HepG2 (cell line): ENCODE results near the gene CPPED1. TPM values are rescaled to one million over a fixed set of nuclear protein-coding genes. Genes with fewer than 3 reads are reported as not detected.

Experiments used
- AKNA ChIP-seq: sonication (generic); formaldehyde crosslinking; IDR thresholded peaks from 2 replicates; pipeline ENCODE4 v1.4.0; 2020; ENCODE audit warnings: missing genetic modification reagents, borderline replicate concordance
- JUNB ChIP-seq: sonication (generic); formaldehyde crosslinking; IDR thresholded peaks from 2 replicates; pipeline ENCODE4 v1.8.0; 2022; ENCODE audit warnings: missing genetic modification reagents, mild to moderate bottlenecking, borderline replicate concordance
- NR2F6 ChIP-seq, 2 experiments: IDR thresholded peaks; 2 replicates each; pipeline ENCODE4 v1.6.1; 2016; ENCODE audit warnings: antibody characterized with exemption in 1 of 2, mild to moderate bottlenecking in 1 of 2
- PBX2 ChIP-seq: IDR thresholded peaks from 2 replicates; pipeline ENCODE4 v1.6.1; 2016; ENCODE audit warnings: control low read depth
- SRSF9 ChIP-seq: fragments of 200-400 bp; formaldehyde crosslinking; IDR thresholded peaks from 2 replicates; pipeline ENCODE4 v1.6.1; 2018; ENCODE audit warnings: borderline replicate concordance, mild to moderate bottlenecking, low read depth, low read length; ENCODE audit not compliant: insufficient read depth, poor library complexity, severe bottlenecking
- ZBTB21 ChIP-seq: sonication (generic); formaldehyde crosslinking; IDR thresholded peaks from 2 replicates; pipeline ENCODE4 v1.4.0; 2020; ENCODE audit warnings: missing genetic modification reagents
- ZBTB40 ChIP-seq, 2 experiments: fragments of 450-650 bp in 1 of 2; sonication (generic) in 1 of 2; formaldehyde crosslinking in 1 of 2; IDR thresholded peaks; 2 replicates each; pipeline versions ENCODE4 v1.6.1 to v1.8.0; 2016 to 2022; ENCODE audit warnings: antibody characterized with exemption in 1 of 2, mild to moderate bottlenecking in 1 of 2, missing genetic modification reagents in 1 of 2
- ZFP36L1 ChIP-seq: sonication (generic); formaldehyde crosslinking; IDR thresholded peaks from 2 replicates; pipeline ENCODE4 v1.8.0; 2022; ENCODE audit warnings: mild to moderate bottlenecking, missing genetic modification reagents, moderate library complexity
- ZNF460 ChIP-seq: sonication (generic); formaldehyde crosslinking; IDR thresholded peaks from 2 replicates; pipeline ENCODE4 v1.5.1; 2020; ENCODE audit warnings: missing genetic modification reagents, mild to moderate bottlenecking, borderline replicate concordance
- ZNF710 ChIP-seq: sonication (generic); formaldehyde crosslinking; IDR thresholded peaks from 2 replicates; pipeline ENCODE4 v1.5.0; 2020; ENCODE audit warnings: mild to moderate bottlenecking, missing genetic modification reagents, borderline replicate concordance
- polyA plus RNA-seq, 8 experiments: library from polyadenylated mRNA; depleted of rRNA in 3 of 8; stranded (reverse) in 7 of 8; unstranded in 1 of 8; fragments of >200 nt; fragmentation: Illumina TruSeq in 4 of 8; extraction: Trizol in 4 of 8; gene quantifications; 2 replicates each; pipeline versions ENCODE4 v1.2.1 to v1.2.3, GENCODE V29; 2011 to 2016; ENCODE audit warnings: low read depth in 4 of 8, missing spikeins in 1 of 8, mixed read lengths in 1 of 8; ENCODE audit not compliant: insufficient read depth in 1 of 8
- total RNA-seq, 5 experiments: library from RNA; depleted of rRNA; stranded (reverse); fragments of >200 nt; fragmentation: Illumina TruSeq; extraction: Trizol; gene quantifications; 2 replicates each; pipeline ENCODE4 v1.2.3, GENCODE V29; 2016; ENCODE audit warnings: low read depth in 1 of 5

CPPED1 gene
- total and polyA plus RNA-seq, 2 of the 13 experiments (the other 11 are each of a cell fraction or from before 2014, with no cell fraction given): 66.6 to 71.3 TPM

GRCh38 chr16:12661656-12662172 lies 142.0 kb downstream of the CPPED1 start (continued):
- peak; percentile 94 for TF ChIP-seq AKNA
- TF ChIP-seq NR2F6 (IDR thresholded peaks at IDR 0.05): peak; percentile 63
- TF ChIP-seq NR2F6 (CRISPR knock-in tag; IDR thresholded peaks at IDR 0.05): peak; percentile 85
- no peak for TF ChIP-seq ZNF460 (CRISPR knock-in tag)
- TF ChIP-seq SRSF9: no peak
- TF ChIP-seq ZBTB40 (IDR thresholded peaks at IDR 0.05): no peak
- 0 out of 2 replicates have a peak, but pooled peaks have one; percentile 40 for TF ChIP-seq ZBTB40 (CRISPR knock-in tag; IDR thresholded peaks at IDR 0.05)
- TF ChIP-seq JUNB (CRISPR knock-in tag): peak; percentile 73
- peak; percentile 63; the same call in 1 of the 2 replicates for TF ChIP-seq ZBTB21 (CRISPR knock-in tag)
- TF ChIP-seq ZFP36L1: no peak
- TF ChIP-seq PBX2 (CRISPR knock-in tag): no peak
- TF ChIP-seq ZNF710: peak; percentile 53; the same call in 1 of the 2 replicates
